NCI-H82 (cell line): ENCODE measurements around the gene ATCAY.
"Not testable (repeated sequence)": the region's sequence is repeated elsewhere in the genome, so short reads cannot be mapped to it uniquely, and the experiment has no call there.

Experiments
- DNase-seq: peaks from one replicate; lab custom pipeline; 2025; lab: John Stamatoyannopoulos, UW

Gene ATCAY

GRCh38 chr19:3857449-3858003 is 23.0 kb upstream of the ATCAY start:
- no peak for DNase-seq

GRCh38 chr19:3860499-3860898 is 20.0 kb upstream of the ATCAY start:
- DNase-seq: no peak

DNA sequence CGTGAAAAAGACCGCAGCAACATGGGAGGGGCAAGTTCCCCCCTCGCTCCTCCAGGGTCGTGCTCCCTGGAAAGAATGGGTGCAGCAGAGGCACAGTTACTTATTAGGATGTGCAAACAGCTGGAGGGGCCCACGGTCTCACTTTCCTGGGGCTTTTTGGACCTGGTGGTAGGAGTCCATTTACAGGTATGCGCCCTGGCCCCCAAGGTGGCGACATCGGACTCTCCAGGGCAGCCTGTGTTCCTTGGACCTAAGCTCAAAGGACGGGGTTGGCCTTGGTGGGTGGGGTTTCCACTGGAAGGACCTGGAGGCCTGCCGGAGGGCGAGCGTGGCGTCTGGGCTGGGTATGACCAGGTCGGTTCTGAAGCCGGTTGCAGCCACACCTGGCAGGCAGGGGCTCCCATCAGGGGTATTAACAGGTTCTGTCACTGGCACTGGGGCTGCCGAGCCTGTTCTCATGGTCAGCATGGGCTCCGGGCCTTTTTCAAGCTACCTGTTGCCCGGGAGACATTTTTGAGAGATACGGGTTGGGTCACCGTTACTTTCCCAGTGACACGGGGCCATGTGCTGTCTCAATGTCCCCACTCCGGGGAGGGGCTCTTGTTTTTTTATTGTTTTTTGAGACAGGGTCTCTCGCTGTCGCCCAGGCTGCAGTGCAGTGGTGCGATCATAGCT is 17.5 kb upstream of the ATCAY start:
- no peak for DNase-seq

DNA sequence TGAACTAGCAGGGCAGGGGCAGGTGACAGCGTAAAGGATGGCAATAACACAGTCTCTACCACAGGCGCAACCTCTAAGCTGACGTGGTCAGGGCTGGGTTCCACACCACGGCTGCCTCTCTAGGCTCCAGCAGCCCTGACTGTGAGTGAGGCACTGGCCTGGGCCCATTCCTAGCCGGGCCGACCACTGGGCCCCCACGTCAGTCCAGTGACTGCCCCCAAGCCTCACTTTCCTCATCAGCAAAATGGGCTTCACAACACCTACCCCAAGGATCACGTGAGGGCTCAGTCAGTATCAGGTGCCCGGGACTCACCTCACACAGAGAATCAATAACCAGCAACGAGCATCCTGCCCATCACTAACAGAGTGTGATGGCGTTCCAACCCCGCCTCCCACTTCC is 16.8 kb upstream of the ATCAY start:
- no peak for DNase-seq

GRCh38 chr19:3866910-3867638 is 13.4 kb upstream of the ATCAY start:
- no peak for DNase-seq

GRCh38 chr19:3867971-3868769 is 12.3 kb upstream of the ATCAY start:
- DNase-seq: no peak

DNA sequence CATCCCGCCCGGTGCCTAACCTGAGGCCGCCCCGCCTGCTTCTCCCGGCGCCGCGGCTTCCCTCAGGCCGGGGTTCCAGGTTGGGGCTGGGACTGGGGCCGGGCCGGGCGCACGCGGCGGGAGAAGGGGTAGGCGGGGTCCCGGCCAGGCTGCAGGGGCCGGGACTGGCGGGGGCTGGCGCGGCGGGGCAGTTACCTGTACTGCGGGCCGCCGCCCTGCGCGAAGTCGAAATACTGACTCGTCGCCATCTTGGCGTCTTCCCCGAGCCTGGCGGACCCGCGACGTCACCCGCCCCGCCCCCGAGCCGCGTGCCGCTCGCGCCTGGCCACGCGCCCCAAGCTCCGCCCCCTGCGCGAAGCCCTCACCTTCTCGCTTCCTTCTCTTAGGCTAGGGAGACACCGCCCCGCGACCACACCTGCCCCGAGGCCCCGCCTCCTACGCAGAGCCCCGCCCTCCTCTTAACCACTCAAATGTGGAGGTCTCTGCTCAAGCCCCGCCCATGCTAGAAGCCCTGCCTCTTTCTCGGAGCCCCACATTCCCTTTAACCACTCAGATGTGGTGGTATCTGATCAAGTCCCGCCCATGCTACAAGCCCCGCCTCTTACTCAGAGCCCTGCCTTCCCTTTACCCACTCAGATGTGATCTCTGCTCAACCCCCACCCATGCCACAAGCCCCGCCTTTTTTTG is 11.6 kb upstream of the ATCAY start, which contains the start of gene ZFR2:
Gene ZFR2 (minus strand): TSS at position 269 of the 687 bp plus-strand sequence. CDS start 21 bp downstream, at position 248.
- DNase-seq: peak; percentile 35

- no peak for DNase-seq
Measured at GRCh38 chr19:3873151-3873550, 7.3 kb upstream of the ATCAY start.

DNA sequence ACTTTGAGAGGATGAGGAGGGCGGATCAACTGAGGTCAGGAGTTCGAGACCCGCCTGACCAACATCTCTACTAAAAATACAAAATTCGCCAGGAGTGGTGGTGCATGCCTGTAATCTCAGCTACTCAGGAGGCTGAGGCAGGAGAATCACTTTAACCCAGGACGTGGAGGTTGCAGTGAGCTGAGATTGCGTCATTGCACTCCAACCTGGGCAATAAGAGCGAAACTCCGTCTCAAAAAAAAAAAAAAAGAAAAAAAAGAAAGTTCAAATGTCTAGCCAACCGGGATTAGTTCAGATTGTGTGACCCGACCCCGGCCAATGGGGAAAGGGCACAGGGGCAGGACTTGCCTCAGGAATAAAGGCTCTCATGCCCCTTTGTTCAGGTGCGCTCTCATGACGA is 5.8 kb upstream of the ATCAY start:
- not testable (repeated sequence) for DNase-seq

DNA sequence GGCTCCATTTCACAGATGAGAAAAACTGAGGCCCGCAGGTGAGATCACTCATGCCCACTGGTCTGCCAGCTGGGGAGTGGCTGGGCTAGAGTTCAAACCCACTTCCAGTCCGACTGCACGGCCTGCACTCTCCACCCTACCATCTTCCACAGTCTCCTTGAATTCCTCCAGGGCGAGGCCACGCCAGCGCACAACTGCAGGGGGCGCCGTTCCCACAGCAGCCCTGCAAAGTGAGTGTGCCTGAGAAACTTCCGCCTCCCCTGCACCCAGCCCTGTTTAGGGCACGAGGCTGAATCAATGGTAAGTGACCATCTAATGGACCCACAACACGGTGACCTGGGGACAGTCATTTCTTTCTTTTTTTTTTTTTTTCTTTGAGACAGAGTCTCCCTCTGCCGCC is 829 bp upstream of the ATCAY start:
- DNase-seq: no peak

DNA sequence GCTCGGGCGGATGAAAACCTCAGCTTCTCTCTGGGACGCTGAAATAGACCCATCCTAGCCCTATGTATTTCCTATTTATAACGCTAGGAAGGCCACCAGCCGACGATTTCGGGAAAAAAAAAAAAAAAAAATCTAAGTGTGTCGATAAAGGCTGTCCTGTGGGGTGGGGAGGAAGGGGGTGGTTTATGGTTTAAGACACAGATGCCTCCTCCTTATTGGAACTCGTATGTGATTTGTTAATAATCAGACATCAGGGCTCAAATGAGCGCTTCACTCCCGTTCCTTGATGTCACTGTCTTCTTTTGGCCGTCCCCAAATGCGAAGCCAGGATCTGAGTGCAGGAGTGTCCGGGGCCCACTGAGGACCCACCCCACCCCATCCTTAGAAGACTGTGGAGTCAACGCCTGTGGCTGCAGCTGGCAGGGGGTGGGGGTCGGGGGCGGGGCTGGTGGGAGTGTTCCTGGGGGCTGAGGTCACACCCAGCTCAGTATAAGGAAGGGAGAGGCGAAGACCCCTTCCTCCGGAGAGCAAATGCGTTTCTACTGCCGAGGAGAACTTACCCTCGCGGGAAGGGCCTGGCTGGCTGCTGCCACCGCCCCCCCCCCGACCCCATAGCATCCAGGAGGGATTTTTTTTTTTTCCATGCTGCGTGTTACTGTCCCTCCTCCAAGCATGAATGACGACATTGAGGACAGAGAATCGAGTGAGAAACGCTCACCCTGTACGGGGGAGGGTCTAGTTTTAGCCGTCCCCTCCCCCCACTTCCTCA is 971 bp downstream of the ATCAY start:
- DNase-seq: peak; percentile 60

DNA sequence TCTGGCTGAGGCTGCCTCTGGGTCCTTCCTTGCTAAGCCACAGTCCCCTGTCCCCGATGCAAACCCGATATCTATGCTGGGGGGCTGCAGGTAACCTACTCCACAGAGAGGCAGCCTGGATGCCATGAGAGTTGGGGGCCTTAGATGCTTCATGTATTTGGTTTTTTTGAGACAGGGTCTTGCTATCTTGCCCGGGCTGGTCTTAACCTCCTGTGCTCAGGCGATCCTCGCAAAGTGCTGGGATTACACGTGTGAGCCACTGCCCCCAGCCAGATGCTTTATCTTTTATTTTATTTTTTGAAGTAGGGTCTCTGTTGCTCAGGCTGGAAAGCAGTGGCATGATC is 1.5 kb downstream of the ATCAY start:
- DNase-seq: no peak

DNA sequence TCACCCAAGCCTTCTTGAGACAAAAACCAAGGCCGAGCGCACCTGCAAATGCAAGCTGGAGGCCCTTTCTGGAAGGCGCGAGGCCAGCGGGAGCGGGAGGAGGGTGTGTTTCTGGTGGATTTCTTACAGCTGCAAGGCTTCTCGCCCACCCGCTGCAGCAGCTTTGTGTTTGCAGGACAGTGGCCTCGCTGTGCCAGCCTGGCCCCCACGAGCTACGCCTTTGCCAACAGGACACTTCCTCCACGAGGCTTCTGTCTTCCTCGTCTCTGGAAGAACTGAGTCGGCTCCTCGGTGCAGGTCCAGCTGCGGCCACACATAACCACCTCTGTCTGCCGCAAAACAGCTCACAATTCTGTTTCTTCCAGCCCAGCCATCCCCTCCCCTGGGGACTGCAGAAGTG is 10.1 kb downstream of the ATCAY start:
- no peak for DNase-seq

- no peak for DNase-seq
Measured at GRCh38 chr19:3893509-3894179, 13.2 kb downstream of the ATCAY start.

DNA sequence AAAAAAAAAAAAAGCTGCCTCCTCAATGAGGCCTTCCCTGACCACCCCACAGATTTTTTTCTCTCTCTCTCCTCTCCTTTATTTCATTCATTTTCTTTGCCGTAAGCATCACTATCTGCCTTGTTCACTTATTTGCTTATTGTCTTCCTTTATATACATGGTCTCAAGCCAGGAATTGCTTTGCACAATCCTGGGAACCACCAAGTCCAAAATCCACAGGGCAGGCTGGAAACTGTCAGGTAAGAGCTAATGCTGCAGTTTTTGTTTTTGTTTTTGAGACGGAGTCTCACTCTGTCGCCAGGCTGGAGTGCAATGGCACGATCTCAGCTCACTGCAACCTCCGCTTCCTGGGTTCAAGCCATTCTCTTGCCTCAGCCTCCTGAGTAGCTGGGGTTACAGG is 14.5 kb downstream of the ATCAY start:
- not testable (repeated sequence) for DNase-seq

GRCh38 chr19:3895788-3896187 is 15.3 kb downstream of the ATCAY start:
- no peak for DNase-seq

- DNase-seq: no peak
Measured at GRCh38 chr19:3897936-3898335, 17.5 kb downstream of the ATCAY start.

- DNase-seq: no peak
Measured at GRCh38 chr19:3898426-3898825, 17.9 kb downstream of the ATCAY start.

DNA sequence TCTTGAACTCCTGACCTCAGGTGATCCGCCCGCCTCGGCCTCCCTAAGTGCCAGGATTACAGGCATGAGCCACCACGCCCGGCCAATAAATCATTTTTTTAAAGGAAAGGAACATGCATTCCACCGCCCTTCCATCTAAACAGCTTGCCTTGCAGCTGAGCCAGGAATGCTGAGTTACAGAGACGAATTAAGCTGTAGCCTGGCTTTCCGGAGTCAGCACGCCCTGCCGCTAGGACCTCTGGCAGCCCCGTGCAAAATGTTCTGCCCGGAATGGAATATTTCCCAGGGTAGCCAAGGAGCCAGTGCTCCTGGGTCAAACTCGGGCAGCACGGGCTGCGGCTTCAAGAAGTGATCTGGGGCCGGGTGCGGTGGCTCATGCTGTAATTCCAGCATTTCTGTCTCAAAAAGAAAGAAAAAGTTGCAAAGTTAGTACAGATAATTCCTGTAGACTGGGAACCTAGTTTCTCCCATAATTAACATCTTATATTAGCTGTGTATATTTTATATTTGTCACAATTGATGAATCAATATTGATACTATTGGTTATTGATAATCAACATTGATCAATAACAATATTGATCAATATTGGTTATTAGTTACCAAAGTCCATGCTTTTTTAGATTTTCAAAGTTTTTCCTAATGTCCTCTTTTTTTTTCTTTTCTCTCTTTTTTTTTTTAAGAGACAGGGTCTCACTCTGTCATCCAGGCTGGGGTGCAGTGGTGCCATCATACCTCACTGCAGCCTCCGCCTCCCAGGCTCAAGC is 19.2 kb downstream of the ATCAY start:
- no peak for DNase-seq
